Nephron (organoid): Measurements from ENCODE around the gene RGS7.

Experiments used
- H3K27ac Mint-ChIP-seq, 3 experiments: 2 replicates each; pipeline ENCODE4 v1.8.0; 2020; ENCODE audit warnings: mixed read lengths in 3 of 3, mild to moderate bottlenecking in 2 of 3, moderate library complexity in 1 of 3
- H3K27me3 Mint-ChIP-seq: 2 replicates; pipeline ENCODE4 v1.8.0; 2021; ENCODE audit warnings: low read depth, mild to moderate bottlenecking, moderate library complexity, mixed read lengths
- H3K36me3 Mint-ChIP-seq: 2 replicates; pipeline ENCODE4 v1.8.0; 2020; ENCODE audit warnings: low read depth, mixed read lengths
- H3K4me1 Mint-ChIP-seq: 2 replicates; pipeline ENCODE4 v1.8.0; 2020; ENCODE audit warnings: mixed read lengths
- H3K4me3 Mint-ChIP-seq, 3 experiments: 2 replicates each; pipeline ENCODE4 v1.8.0; 2020; ENCODE audit warnings: mild to moderate bottlenecking in 3 of 3, mixed read lengths in 3 of 3, moderate library complexity in 2 of 3
- H3K9me3 Mint-ChIP-seq: 2 replicates; pipeline ENCODE4 v1.8.0; 2020; ENCODE audit warnings: mixed read lengths
- TF ChIP-seq, protein P1 (sequence below), 3 experiments: fragments of 200-600 bp; sonication (generic); IDR thresholded peaks; one replicate each; pipeline ENCODE4 v1.5.0; 2021; ENCODE audit warnings: antibody characterized with exemption in 3 of 3; ENCODE audit not compliant: unreplicated experiment in 3 of 3

RGS7 gene

DNA sequence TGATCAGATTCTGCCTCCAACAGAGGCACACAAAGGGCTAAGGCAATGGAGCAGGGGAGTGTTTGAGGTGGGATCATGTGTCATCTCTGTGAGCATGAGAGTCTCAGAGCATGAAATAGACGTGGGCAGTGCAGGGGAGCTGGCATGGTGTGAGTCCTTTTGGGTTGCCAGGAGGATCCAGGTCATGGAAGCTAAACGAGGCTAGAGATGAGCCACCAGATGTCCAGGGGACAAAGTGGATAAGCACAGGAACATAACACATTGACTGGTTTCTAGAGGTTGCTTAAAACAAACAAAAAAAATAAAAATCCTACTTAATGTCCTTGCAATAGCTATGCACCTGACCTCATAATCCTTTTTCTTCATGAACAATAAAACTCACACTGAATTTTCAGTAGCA, 490.3 kb downstream of the RGS7 start:
- Mint-ChIP-seq H3K27me3 (no peaks in the 10 kb centered on the region), H3K36me3 (no peaks in the 10 kb centered on the region), H3K9me3 (no peaks in the 10 kb centered on the region), H3K4me1 (no peaks in the 10 kb centered on the region), H3K4me3 (no peak overlapping the region), H3K27ac (no peak overlapping the region)
- TF ChIP-seq, protein P1, sequence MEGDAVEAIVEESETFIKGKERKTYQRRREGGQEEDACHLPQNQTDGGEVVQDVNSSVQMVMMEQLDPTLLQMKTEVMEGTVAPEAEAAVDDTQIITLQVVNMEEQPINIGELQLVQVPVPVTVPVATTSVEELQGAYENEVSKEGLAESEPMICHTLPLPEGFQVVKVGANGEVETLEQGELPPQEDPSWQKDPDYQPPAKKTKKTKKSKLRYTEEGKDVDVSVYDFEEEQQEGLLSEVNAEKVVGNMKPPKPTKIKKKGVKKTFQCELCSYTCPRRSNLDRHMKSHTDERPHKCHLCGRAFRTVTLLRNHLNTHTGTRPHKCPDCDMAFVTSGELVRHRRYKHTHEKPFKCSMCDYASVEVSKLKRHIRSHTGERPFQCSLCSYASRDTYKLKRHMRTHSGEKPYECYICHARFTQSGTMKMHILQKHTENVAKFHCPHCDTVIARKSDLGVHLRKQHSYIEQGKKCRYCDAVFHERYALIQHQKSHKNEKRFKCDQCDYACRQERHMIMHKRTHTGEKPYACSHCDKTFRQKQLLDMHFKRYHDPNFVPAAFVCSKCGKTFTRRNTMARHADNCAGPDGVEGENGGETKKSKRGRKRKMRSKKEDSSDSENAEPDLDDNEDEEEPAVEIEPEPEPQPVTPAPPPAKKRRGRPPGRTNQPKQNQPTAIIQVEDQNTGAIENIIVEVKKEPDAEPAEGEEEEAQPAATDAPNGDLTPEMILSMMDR (IDR thresholded peaks at IDR 0.05; ENCODE audit: unreplicated experiment in 3 of 3): no peak

DNA sequence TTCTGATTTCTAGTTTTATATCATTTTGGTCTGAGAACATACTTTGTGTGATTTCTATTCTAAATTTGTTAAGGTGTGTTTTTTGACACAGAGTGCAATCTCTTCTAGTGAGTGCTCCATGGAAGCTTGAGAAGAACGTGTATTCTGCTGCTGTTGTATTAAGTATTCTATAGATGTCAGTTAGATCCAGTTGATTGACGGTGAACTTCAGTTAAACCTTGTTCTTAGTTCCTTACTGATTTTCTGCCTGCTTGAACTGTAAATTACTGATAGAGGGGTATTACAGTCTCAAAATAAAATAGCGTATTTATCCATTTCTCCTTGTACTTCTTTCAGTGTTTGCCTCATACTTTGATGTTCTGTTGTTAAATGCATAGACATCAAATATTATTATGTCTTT, 497.0 kb downstream of the RGS7 start:
- H3K4me1 Mint-ChIP-seq: no peaks in the 10 kb centered on the region
- no peak overlapping the region for H3K27ac Mint-ChIP-seq
- H3K4me3 Mint-ChIP-seq: no peak overlapping the region
- H3K9me3 Mint-ChIP-seq: no peaks in the 10 kb centered on the region
- H3K36me3 Mint-ChIP-seq: no peaks in the 10 kb centered on the region
- TF ChIP-seq, protein P1 (IDR thresholded peaks at IDR 0.05; ENCODE audit: unreplicated experiment in 3 of 3): no peak
- H3K27me3 Mint-ChIP-seq: no peaks in the 10 kb centered on the region

DNA sequence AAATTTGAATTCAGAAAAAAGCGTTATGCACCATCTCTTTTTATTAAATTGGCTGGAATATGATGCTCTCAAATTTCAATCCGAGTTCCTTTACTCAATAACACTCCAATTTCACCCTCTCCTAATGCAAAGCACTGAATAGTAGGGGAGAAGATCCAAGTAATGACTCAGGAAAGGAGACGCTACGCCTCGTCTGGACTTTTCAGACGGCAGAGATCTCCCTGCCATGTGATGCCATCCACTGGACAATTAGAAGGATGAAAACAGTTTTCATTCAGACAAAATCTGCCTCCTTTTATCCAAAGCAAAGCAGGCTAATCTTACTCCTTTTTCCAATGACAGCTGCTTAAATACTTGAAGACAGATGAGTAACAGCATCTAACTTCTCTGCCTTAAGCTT, 502.6 kb downstream of the RGS7 start:
- H3K9me3 Mint-ChIP-seq: peaks cover 18% of the 10 kb centered on the region
- no peaks in the 10 kb centered on the region for H3K36me3 Mint-ChIP-seq
- TF ChIP-seq, protein P1 (IDR thresholded peaks at IDR 0.05; ENCODE audit: unreplicated experiment in 3 of 3): no peak
- no peak overlapping the region for H3K4me3 Mint-ChIP-seq
- no peaks in the 10 kb centered on the region for H3K27me3 Mint-ChIP-seq
- H3K27ac Mint-ChIP-seq: peak overlapping the region in 1 of 3 experiments; percentile 57
- H3K4me1 Mint-ChIP-seq: no peaks in the 10 kb centered on the region

DNA sequence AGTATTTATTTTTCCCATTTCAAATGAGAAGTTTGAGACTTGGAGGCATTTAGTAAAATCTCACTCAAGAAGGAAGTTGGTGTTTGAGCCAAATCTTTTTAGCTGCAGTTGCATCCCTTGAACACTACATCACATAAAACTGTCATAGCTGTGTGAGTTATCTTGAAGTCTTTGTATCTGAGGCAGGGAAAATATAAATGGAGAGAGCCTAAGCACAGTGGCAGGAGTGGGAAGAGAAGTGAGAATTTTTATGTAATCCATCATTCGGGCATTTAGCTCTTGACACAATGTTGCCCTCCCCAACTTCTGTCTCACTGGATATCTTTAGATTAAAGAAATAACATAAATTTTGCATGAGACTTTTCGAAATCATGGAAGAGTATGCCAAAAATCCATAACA, 509.7 kb downstream of the RGS7 start:
- H3K4me3 Mint-ChIP-seq: no peak overlapping the region
- H3K27ac Mint-ChIP-seq: no peak overlapping the region
- peaks cover 4% of the 10 kb centered on the region for H3K4me1 Mint-ChIP-seq
- TF ChIP-seq, protein P1 (IDR thresholded peaks at IDR 0.05; ENCODE audit: unreplicated experiment in 3 of 3): no peak
- H3K9me3 Mint-ChIP-seq: peaks cover 18% of the 10 kb centered on the region
- no peaks in the 10 kb centered on the region for H3K27me3 Mint-ChIP-seq
- H3K36me3 Mint-ChIP-seq: no peaks in the 10 kb centered on the region

DNA sequence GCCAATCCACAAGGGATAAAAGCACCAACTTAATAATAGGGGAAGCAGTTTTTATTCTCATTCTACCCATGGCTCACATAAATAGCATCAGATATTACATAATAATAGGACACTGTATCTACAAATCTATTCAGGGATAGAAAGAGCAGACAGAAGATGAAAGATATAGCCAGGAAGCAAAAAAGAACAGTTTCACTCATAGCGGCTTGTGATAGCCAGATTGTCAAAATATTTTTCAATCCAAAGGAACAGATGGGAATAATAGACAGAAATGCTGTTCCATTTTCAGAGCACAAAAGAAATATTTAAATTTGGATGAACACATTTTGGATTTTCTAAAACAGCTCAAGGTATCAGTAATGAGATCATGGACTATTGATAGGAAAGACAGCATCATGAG, 512.5 kb downstream of the RGS7 start:
- Mint-ChIP-seq H3K27ac (no peak overlapping the region), H3K9me3 (peaks cover 2% of the 10 kb centered on the region)
- TF ChIP-seq, protein P1 (IDR thresholded peaks at IDR 0.05; ENCODE audit: unreplicated experiment in 3 of 3): no peak

DNA sequence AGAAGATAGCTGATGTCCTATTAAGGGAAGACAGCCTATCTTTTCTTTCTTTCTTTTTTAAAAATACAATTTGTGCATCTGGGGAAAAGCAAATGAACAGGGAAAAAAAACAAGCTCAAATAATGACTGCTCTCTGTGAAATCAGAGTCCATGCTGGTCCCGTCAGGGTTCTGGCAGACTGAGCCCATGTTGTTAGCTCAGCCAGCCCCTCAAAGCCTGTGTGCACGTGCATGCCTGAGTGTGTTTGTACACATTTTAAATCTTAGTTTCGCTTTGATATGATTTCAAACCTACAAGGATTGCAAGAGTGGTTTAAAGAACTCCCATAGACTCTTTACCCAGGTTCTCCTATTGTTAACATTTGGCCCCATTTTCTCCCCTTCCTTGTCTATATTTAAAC, 513.2 kb downstream of the RGS7 start:
- Mint-ChIP-seq H3K4me1 (peaks cover 4% of the 10 kb centered on the region), H3K36me3 (no peaks in the 10 kb centered on the region), H3K27me3 (no peaks in the 10 kb centered on the region), H3K4me3 (no peak overlapping the region), H3K9me3 (no peaks in the 10 kb centered on the region), H3K27ac (no peak overlapping the region)
- TF ChIP-seq, protein P1 (IDR thresholded peaks at IDR 0.05; ENCODE audit: unreplicated experiment in 3 of 3): no peak

More for the DNA sequence above, 512.5 kb downstream of the RGS7 start:
- Mint-ChIP-seq H3K27me3 (no peaks in the 10 kb centered on the region), H3K36me3 (no peaks in the 10 kb centered on the region), H3K4me1 (peaks cover 4% of the 10 kb centered on the region), H3K4me3 (no peak overlapping the region)
